DOHH2 (cell line): ENCODE results near the gene GGA1.
A peak's percentile ranks its signal among the peaks of the same experiment; 100 is the strongest.

Source experiments
- H3F3A ChIP-seq: fragments of 200-600 bp; sonication (generic), shearing (Covaris generic); 2 replicates; pipeline ENCODE4 v1.6.0; 2016; ENCODE audit warnings: antibody characterized with exemption, mild to moderate bottlenecking; ENCODE audit not compliant: control insufficient read depth, insufficient read depth
- H3K27ac ChIP-seq: fragments of 200-600 bp; sonication (generic); 2 replicates; pipeline ENCODE4 v1.5.1; 2014; ENCODE audit warnings: low read depth, mild to moderate bottlenecking, low read length, moderate library complexity
- H3K27me3 ChIP-seq: fragments of 200-600 bp; sonication (generic); 2 replicates; pipeline ENCODE4 v1.6.1; 2014; ENCODE audit warnings: mild to moderate bottlenecking, low read length, mixed read lengths; ENCODE audit not compliant: control insufficient read depth
- H3K36me3 ChIP-seq: fragments of 200-600 bp; sonication (generic); 2 replicates; pipeline ENCODE4 v1.6.1; 2014; ENCODE audit warnings: mild to moderate bottlenecking, low read length, moderate library complexity, mixed read lengths; ENCODE audit not compliant: control insufficient read depth
- H3K4me1 ChIP-seq: fragments of 200-600 bp; sonication (generic); 2 replicates; pipeline ENCODE4 v1.6.1; 2014; ENCODE audit warnings: mild to moderate bottlenecking, low read length, mixed read lengths; ENCODE audit not compliant: control insufficient read depth
- H3K4me2 ChIP-seq: fragments of 200-600 bp; sonication (generic); 2 replicates; pipeline ENCODE4 v1.6.0; 2014; ENCODE audit warnings: mild to moderate bottlenecking, low read length, moderate library complexity
- H3K4me3 ChIP-seq: fragments of 200-600 bp; sonication (generic); 2 replicates; pipeline ENCODE4 v1.5.1; 2014; ENCODE audit warnings: mild to moderate bottlenecking, low read length, mixed read lengths
- H3K79me2 ChIP-seq: fragments of 200-600 bp; sonication (generic); 2 replicates; pipeline ENCODE4 v1.6.1; 2014; ENCODE audit warnings: mild to moderate bottlenecking, low read length, mixed read lengths; ENCODE audit not compliant: control insufficient read depth
- H3K9me2 ChIP-seq: fragments of 200-600 bp; sonication (generic); replicated peaks from 2 replicates; pipeline ENCODE4 v1.6.1; 2014; ENCODE audit warnings: mild to moderate bottlenecking, low read length, mixed read lengths; ENCODE audit not compliant: control insufficient read depth
- H3K9me3 ChIP-seq: fragments of 200-600 bp; sonication (generic); 2 replicates; pipeline ENCODE4 v1.6.1; 2014; ENCODE audit warnings: antibody characterized with exemption, low read length, mixed read lengths; ENCODE audit not compliant: control insufficient read depth, insufficient read depth
- H4K20me1 ChIP-seq: fragments of 200-600 bp; sonication (generic); 2 replicates; pipeline ENCODE4 v1.6.0; 2014; ENCODE audit warnings: low read depth, mild to moderate bottlenecking, antibody characterized with exemption, low read length, moderate library complexity; ENCODE audit not compliant: control insufficient read depth, insufficient read depth
- EZH2phosphoT487 ChIP-seq: fragments of 200-600 bp; sonication (generic); IDR thresholded peaks from 2 replicates; pipeline ENCODE4 v1.6.1; 2017; ENCODE audit warnings: borderline replicate concordance, mild to moderate bottlenecking, antibody characterized with exemption, low read length, moderate library complexity, mixed read lengths
- TF ChIP-seq, protein P1 (sequence below): fragments of 200-600 bp; sonication (generic); IDR thresholded peaks from one replicate; pipeline ENCODE4 v1.5.1; 2014; ENCODE audit warnings: antibody characterized with exemption, mild to moderate bottlenecking, low read depth, low read length; ENCODE audit not compliant: poor library complexity, severe bottlenecking

Gene GGA1

DNA sequence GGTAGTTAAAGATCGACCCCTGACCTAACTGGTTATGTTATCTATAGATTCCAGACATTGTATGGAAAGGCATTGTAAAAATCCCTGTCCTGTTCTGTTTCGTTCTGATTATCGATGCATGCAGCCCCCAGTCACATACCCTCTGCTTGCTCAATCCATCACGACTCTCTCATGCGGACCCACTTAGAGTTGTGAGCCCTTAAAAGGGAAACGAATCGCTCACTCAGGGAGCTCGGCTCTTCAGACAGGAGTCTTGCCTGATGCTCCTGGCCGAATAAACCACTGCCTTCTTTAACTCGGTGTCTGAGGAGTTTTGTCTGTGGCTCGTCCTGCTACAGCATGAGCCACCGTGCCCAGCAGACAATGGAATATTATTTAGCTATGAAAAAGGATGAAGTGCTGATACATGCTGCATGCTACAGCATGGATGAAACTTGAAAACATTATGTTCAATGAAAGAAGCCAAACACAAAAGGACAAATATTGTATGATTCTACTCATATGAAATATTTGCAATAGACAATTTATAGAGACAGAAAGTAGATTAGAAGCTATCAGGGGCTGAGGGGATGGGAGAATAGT is 16.7 kb upstream of the GGA1 start:
- no peaks in the 10 kb centered on the region for H3K36me3 ChIP-seq
- H3K9me3 ChIP-seq: no peaks in the 10 kb centered on the region
- H4K20me1 ChIP-seq: no peaks in the 10 kb centered on the region
- H3K27me3 ChIP-seq: peaks cover 31% of the 10 kb centered on the region
- H3K79me2 ChIP-seq: no peaks in the 10 kb centered on the region
- no peaks in the 10 kb centered on the region for H3K9me2 ChIP-seq
- H3K4me2 ChIP-seq: peak overlapping the region; percentile 52
- peak overlapping the region; percentile 53 for H3K4me3 ChIP-seq
- no peak overlapping the region for H3K27ac ChIP-seq
- H3F3A ChIP-seq: no peaks in the 10 kb centered on the region
- H3K4me1 ChIP-seq: peaks cover 5% of the 10 kb centered on the region
- no peak for TF ChIP-seq EZH2phosphoT487
- TF ChIP-seq, protein P1, sequence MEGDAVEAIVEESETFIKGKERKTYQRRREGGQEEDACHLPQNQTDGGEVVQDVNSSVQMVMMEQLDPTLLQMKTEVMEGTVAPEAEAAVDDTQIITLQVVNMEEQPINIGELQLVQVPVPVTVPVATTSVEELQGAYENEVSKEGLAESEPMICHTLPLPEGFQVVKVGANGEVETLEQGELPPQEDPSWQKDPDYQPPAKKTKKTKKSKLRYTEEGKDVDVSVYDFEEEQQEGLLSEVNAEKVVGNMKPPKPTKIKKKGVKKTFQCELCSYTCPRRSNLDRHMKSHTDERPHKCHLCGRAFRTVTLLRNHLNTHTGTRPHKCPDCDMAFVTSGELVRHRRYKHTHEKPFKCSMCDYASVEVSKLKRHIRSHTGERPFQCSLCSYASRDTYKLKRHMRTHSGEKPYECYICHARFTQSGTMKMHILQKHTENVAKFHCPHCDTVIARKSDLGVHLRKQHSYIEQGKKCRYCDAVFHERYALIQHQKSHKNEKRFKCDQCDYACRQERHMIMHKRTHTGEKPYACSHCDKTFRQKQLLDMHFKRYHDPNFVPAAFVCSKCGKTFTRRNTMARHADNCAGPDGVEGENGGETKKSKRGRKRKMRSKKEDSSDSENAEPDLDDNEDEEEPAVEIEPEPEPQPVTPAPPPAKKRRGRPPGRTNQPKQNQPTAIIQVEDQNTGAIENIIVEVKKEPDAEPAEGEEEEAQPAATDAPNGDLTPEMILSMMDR: no peak

DNA sequence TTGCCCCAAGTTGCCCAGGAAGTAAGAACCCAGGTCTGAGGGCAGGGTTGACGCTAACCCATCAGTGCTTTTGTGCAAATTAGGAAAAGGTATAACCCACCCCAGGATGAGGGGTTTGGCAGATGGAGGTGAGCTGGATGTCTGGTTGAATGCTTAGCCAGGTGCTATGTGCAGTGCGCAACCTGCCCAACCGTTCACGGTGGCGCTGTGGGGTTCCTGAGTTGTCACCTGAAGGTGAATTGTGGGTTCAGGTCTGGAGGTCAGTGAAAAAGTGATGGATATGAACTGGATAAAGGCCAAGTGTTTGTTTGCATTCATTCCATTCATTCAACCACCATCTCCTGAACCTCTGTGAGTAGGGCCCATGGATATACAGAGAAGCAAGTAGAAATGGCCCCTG is 14.4 kb upstream of the GGA1 start:
- Histone ChIP-seq H3K27me3 (peaks cover 15% of the 10 kb centered on the region), H3K27ac (no peak overlapping the region), H3K4me3 (no peak overlapping the region), H3K79me2 (no peaks in the 10 kb centered on the region), H4K20me1 (no peaks in the 10 kb centered on the region), H3K9me3 (no peaks in the 10 kb centered on the region), H3K9me2 (no peaks in the 10 kb centered on the region), H3K36me3 (no peaks in the 10 kb centered on the region), H3K4me1 (peaks cover 5% of the 10 kb centered on the region), H3F3A (no peaks in the 10 kb centered on the region), H3K4me2 (no peak overlapping the region)
- TF ChIP-seq EZH2phosphoT487: no peak
- TF ChIP-seq, protein P1: no peak

DNA sequence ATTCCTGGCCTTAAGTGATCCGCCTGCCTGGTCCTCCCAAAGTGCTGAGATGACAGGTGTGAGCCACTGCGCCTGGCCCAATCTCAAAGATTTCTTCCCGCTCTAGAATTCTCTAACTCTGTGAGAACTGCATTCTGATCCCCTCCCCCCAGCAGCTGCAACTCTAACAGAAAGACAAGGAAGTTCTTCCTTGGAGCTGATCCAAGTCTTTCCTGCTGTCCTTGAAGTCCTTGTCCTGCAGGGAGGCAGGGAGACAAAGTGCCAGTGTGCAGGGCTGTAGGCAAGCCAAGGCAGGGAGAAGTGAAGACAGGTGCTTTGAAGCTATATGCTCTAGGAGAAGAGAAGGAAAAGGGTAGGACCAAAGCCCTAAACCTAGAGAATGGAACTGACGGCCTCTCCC is 9.5 kb upstream of the GGA1 start:
- H3F3A ChIP-seq: no peaks in the 10 kb centered on the region
- H3K79me2 ChIP-seq: no peaks in the 10 kb centered on the region
- H3K4me1 ChIP-seq: no peaks in the 10 kb centered on the region
- TF ChIP-seq EZH2phosphoT487: no peak
- TF ChIP-seq, protein P1: no peak
- no peaks in the 10 kb centered on the region for H3K36me3 ChIP-seq
- no peaks in the 10 kb centered on the region for H3K9me3 ChIP-seq
- H3K9me2 ChIP-seq: no peaks in the 10 kb centered on the region
- H4K20me1 ChIP-seq: no peaks in the 10 kb centered on the region
- peaks cover 21% of the 10 kb centered on the region for H3K27me3 ChIP-seq
- no peak overlapping the region for H3K4me2 ChIP-seq
- H3K4me3 ChIP-seq: no peak overlapping the region
- H3K27ac ChIP-seq: no peak overlapping the region

DNA sequence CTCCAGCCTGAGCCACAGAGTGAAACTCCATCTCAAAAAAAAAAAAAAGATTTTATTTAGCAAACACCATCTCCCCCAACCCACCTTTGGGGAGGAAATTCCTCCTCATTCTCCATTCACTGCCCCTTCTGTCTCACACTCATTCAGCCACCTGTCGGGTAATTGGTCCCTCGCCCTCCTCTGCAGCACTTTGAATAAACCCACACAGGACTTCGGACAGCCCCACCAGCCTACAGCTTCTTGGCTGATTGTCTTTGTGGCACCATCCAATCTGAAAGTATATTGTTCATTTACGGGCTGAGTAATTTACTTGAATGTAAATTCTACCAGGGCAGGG is 7.5 kb upstream of the GGA1 start:
- H3K4me2 ChIP-seq: no peak overlapping the region
- H3K27ac ChIP-seq: no peak overlapping the region

More for the DNA sequence above, 7.5 kb upstream of the GGA1 start:
- no peaks in the 10 kb centered on the region for H4K20me1 ChIP-seq
- no peaks in the 10 kb centered on the region for H3K9me2 ChIP-seq
- no peaks in the 10 kb centered on the region for H3F3A ChIP-seq
- H3K9me3 ChIP-seq: no peaks in the 10 kb centered on the region
- no peak overlapping the region for H3K4me3 ChIP-seq
- H3K27me3 ChIP-seq: peaks cover 21% of the 10 kb centered on the region
- H3K79me2 ChIP-seq: no peaks in the 10 kb centered on the region
- TF ChIP-seq, protein P1: no peak
- TF ChIP-seq EZH2phosphoT487: no peak
- H3K36me3 ChIP-seq: no peaks in the 10 kb centered on the region
- H3K4me1 ChIP-seq: peaks cover 7% of the 10 kb centered on the region
